ENCODE data around the gene CADPS.

The CADPS gene

GRCh38 chr3:62592408-62592807 is 282.8 kb downstream of the CADPS start:
- DNase-seq (ENCODE audit: low read depth) = no peak

GRCh38 chr3:62589078-62589477 is 286.1 kb downstream of the CADPS start:
- no peak for DNase-seq (ENCODE audit: low read depth)

- DNase-seq (ENCODE audit: low read depth) = peak; percentile 94
Observed at GRCh38 chr3:62587579-62588031, 287.6 kb downstream of the CADPS start.

- DNase-seq (ENCODE audit: low read depth) = peak; percentile 90
Observed at GRCh38 chr3:62587169-62587568, 288.0 kb downstream of the CADPS start.

- DNase-seq (ENCODE audit: low read depth) = peak; percentile 94
Observed at GRCh38 chr3:62586356-62586755, 288.9 kb downstream of the CADPS start.

GRCh38 chr3:62585861-62586260 is 289.4 kb downstream of the CADPS start:
- DNase-seq (ENCODE audit: low read depth) = no peak

GRCh38 chr3:62584636-62585035 is 290.6 kb downstream of the CADPS start:
- DNase-seq (ENCODE audit: low read depth) = no peak

- no peak for DNase-seq (ENCODE audit: low read depth)
Observed at GRCh38 chr3:62582495-62583172, 292.6 kb downstream of the CADPS start.

GRCh38 chr3:62580485-62580884 is 294.7 kb downstream of the CADPS start:
- DNase-seq (ENCODE audit: low read depth) = peak; percentile 42

GRCh38 chr3:62577153-62577552 is 298.1 kb downstream of the CADPS start:
- DNase-seq (ENCODE audit: low read depth) = peak; percentile 53

- peak; percentile 70 for DNase-seq (ENCODE audit: low read depth)
Observed at GRCh38 chr3:62574266-62574898, 300.8 kb downstream of the CADPS start.

- DNase-seq (ENCODE audit: low read depth) = no peak
Observed at GRCh38 chr3:62571916-62572315, 303.3 kb downstream of the CADPS start.

- no peak for DNase-seq (ENCODE audit: low read depth)
Observed at GRCh38 chr3:62570888-62571287, 304.3 kb downstream of the CADPS start.

GRCh38 chr3:62569609-62570008 is 305.6 kb downstream of the CADPS start:
- DNase-seq (ENCODE audit: low read depth) = no peak

- peak; percentile 80 for DNase-seq (ENCODE audit: low read depth)
Observed at GRCh38 chr3:62567097-62568021, 307.9 kb downstream of the CADPS start.

GRCh38 chr3:62566022-62566557 is 309.1 kb downstream of the CADPS start:
- no peak for DNase-seq (ENCODE audit: low read depth)

- DNase-seq (ENCODE audit: low read depth) = peak; percentile 73
Observed at GRCh38 chr3:62562596-62562995, 312.6 kb downstream of the CADPS start.

GRCh38 chr3:62562017-62562416 is 313.2 kb downstream of the CADPS start:
- peak; percentile 74 for DNase-seq (ENCODE audit: low read depth)

- DNase-seq (ENCODE audit: low read depth) = peak; percentile 51
Observed at GRCh38 chr3:62559831-62560445, 315.3 kb downstream of the CADPS start.

- DNase-seq (ENCODE audit: low read depth) = no peak
Observed at GRCh38 chr3:62558549-62559112, 316.6 kb downstream of the CADPS start.

GRCh38 chr3:62557983-62558382 is 317.2 kb downstream of the CADPS start:
- no peak for DNase-seq (ENCODE audit: low read depth)

GRCh38 chr3:62557450-62557849 is 317.8 kb downstream of the CADPS start:
- DNase-seq (ENCODE audit: low read depth) = no peak
